GM12873 (cell line): Measurements from ENCODE around the gene DPM1.

Experiments
- CTCF ChIP-seq: IDR thresholded peaks from 2 replicates; pipeline ENCODE4 v1.5.1; 2012; ENCODE audit warnings: low read depth, mild to moderate bottlenecking, moderate library complexity, low read length, control low read depth; ENCODE audit not compliant: insufficient read depth; ENCODE audit errors: missing control alignments

DPM1 gene

GRCh38 chr20:50957276-50957675, 1.1 kb downstream of the DPM1 start:
- no peak for TF ChIP-seq CTCF

- no peak for TF ChIP-seq CTCF
These were observed 4.5 kb downstream of the DPM1 start for GRCh38 chr20:50953821-50954220.

- no peak for TF ChIP-seq CTCF
These were observed 5.1 kb downstream of the DPM1 start for GRCh38 chr20:50953196-50953595.

GRCh38 chr20:50948132-50948785, 10.1 kb downstream of the DPM1 start:
- TF ChIP-seq CTCF, result no peak

GRCh38 chr20:50943069-50943468, 15.3 kb downstream of the DPM1 start:
- TF ChIP-seq CTCF, result no peak

GRCh38 chr20:50933589-50933988, 24.7 kb downstream of the DPM1 start:
- no peak for TF ChIP-seq CTCF

- no peak for TF ChIP-seq CTCF
These were observed 25.5 kb downstream of the DPM1 start for GRCh38 chr20:50932691-50933280.
